ENCODE data around the gene SRRM4. TPM values are rescaled to one million over a fixed set of nuclear protein-coding genes. Genes with fewer than 3 reads are reported as not detected.

The SRRM4 gene
- total RNA-seq, 1 donor from 2014 or later = 1.4 TPM

DNA sequence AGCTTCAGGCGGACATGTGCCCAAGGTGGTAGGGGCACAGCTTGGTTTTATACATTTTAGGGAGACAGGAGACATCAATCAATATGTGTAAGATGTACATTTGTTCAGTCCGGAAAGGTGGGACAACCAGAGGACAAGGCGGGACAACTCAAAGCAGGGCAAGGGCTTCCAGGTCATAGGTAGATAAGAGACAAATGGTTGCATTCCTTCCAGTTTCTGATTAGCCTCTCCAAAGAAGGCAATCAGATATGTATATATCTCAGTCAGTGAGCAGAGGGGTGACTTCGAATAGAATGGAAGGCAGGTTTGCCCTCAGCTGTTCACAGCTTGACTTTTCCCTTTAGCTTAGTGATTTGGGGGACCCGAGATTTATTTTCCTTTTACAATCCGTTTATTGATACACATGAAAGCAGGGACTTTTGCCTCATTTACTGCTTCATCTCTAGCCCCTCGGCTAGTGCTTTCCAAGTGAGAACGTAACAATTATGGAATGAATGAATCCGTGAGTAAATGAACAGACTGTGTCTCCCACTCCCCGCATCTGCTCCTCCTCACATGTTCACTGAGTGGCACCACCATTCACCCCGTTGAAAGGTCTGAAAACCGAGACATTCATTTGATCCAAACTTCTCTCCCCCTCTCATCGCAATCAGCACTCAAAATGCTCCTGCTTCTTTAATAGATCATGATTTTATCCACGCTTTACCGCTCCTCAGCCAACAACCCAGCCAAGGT is 190.5 kb downstream of the SRRM4 start:
- TF ChIP-seq, protein P1, sequence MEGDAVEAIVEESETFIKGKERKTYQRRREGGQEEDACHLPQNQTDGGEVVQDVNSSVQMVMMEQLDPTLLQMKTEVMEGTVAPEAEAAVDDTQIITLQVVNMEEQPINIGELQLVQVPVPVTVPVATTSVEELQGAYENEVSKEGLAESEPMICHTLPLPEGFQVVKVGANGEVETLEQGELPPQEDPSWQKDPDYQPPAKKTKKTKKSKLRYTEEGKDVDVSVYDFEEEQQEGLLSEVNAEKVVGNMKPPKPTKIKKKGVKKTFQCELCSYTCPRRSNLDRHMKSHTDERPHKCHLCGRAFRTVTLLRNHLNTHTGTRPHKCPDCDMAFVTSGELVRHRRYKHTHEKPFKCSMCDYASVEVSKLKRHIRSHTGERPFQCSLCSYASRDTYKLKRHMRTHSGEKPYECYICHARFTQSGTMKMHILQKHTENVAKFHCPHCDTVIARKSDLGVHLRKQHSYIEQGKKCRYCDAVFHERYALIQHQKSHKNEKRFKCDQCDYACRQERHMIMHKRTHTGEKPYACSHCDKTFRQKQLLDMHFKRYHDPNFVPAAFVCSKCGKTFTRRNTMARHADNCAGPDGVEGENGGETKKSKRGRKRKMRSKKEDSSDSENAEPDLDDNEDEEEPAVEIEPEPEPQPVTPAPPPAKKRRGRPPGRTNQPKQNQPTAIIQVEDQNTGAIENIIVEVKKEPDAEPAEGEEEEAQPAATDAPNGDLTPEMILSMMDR (conservative IDR thresholded peaks at IDR 0.05) = no peak
- peak overlapping the region; percentile 71 for H3K27ac Mint-ChIP-seq

DNA sequence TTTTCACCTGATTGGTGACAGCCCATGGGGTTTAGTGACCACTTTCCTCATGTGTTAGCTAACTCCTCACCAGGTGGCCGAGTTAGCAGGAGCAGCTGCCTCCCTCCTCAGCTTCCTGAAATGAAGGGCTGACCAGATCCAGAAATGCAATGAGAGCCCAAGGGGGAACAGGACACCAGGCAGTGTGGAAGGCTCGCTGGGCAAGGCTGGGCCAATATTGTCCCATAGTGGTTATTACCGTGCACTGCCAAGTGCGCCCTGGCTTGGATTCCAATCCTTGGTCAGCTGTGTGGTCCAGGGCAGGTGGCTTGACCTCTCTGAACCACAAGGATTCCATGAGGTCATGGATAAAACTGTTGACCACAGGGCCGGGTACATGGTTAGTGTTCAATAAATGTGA is 193.7 kb downstream of the SRRM4 start:
- H3K9me3 Mint-ChIP-seq = no peaks in the 10 kb centered on the region
- peak overlapping the region; percentile 10 for H3K27ac Mint-ChIP-seq
- no peak for DNase-seq (ENCODE audit: extremely low spot score, unreplicated experiment)
- H3K27me3 Mint-ChIP-seq = peaks cover 3% of the 10 kb centered on the region
- H3K36me3 Mint-ChIP-seq = no peaks in the 10 kb centered on the region
- peaks cover 15% of the 10 kb centered on the region for H3K4me1 Mint-ChIP-seq (ENCODE audit: unreplicated experiment)
- no peak overlapping the region for H3K4me3 Mint-ChIP-seq
- TF ChIP-seq, protein P1 (conservative IDR thresholded peaks at IDR 0.05) = no peak

More for the DNA sequence above, 190.5 kb downstream of the SRRM4 start:
- peaks cover 4% of the 10 kb centered on the region for H3K27me3 Mint-ChIP-seq
- H3K9me3 Mint-ChIP-seq = peaks cover 6% of the 10 kb centered on the region
- H3K4me1 Mint-ChIP-seq (ENCODE audit: unreplicated experiment) = peaks cover 13% of the 10 kb centered on the region
- no peak for DNase-seq (ENCODE audit: extremely low spot score, unreplicated experiment)
- H3K36me3 Mint-ChIP-seq = no peaks in the 10 kb centered on the region
- H3K4me3 Mint-ChIP-seq = no peak overlapping the region

GRCh38 chr12:119176267-119177055 is 195.1 kb downstream of the SRRM4 start:
- no peaks in the 10 kb centered on the region for H3K36me3 Mint-ChIP-seq
- no peaks in the 10 kb centered on the region for H3K9me3 Mint-ChIP-seq
- TF ChIP-seq, protein P1 (conservative IDR thresholded peaks at IDR 0.05) = no peak
- H3K4me3 Mint-ChIP-seq = peak overlapping the region; percentile 67
- peaks cover 29% of the 10 kb centered on the region for H3K4me1 Mint-ChIP-seq (ENCODE audit: unreplicated experiment)
- peaks cover 3% of the 10 kb centered on the region for H3K27me3 Mint-ChIP-seq
- DNase-seq (ENCODE audit: extremely low spot score, unreplicated experiment) = no peak
- H3K27ac Mint-ChIP-seq = peak overlapping the region; percentile 98

GRCh38 chr12:119177056-119177325 is 195.7 kb downstream of the SRRM4 start:
- no peak for DNase-seq (ENCODE audit: extremely low spot score, unreplicated experiment)
- Mint-ChIP-seq H3K27me3 (peaks cover 3% of the 10 kb centered on the region), H3K4me1 (ENCODE audit: unreplicated experiment) (peaks cover 34% of the 10 kb centered on the region), H3K4me3 (no peak overlapping the region), H3K36me3 (no peaks in the 10 kb centered on the region), H3K9me3 (no peaks in the 10 kb centered on the region), H3K27ac (peak overlapping the region; percentile 98)
- TF ChIP-seq, protein P1 (conservative IDR thresholded peaks at IDR 0.05) = no peak

DNA sequence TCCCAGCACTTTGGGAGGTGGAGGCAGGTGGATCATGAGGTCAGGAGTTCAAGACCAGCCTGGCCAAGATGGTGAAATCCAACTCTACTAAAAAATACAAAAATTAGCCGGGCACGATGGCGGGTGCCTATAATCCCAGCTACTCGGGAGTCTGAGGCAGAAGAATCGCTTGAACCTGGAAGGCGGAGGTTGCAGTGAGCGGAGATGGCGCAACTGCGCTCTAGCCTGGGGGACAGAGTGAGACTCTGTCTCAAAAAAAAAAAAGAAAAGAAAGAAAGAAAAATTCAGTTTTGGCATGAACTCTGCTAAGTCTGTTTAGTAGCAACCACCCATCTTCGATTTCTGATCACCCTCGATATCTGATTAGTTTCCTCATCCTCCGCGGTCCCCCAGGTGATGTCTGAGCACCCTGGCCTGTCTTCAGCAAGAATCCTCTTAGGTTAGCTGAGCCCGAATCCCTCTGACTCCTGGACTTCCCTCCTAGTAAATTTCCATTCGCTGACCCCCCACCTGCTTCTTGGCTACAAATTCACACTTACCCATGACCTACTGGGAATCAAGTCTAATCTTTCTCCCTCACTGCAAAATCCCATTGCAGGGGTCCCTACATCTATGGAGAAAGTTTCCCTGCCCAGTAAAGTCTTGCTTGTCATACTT is 196.5 kb downstream of the SRRM4 start:
- H3K4me3 Mint-ChIP-seq = peak overlapping the region; percentile 11
- H3K27me3 Mint-ChIP-seq = peaks cover 3% of the 10 kb centered on the region
- DNase-seq (ENCODE audit: extremely low spot score, unreplicated experiment) = no peak
- TF ChIP-seq, protein P1 (conservative IDR thresholded peaks at IDR 0.05) = no peak
- H3K27ac Mint-ChIP-seq = peak overlapping the region; percentile 98
- H3K36me3 Mint-ChIP-seq = no peaks in the 10 kb centered on the region
- no peaks in the 10 kb centered on the region for H3K9me3 Mint-ChIP-seq
- H3K4me1 Mint-ChIP-seq (ENCODE audit: unreplicated experiment) = peaks cover 36% of the 10 kb centered on the region

Data from type B pancreatic cell (in vitro differentiated cells).